GM21737 (cell line): Measurements from ENCODE around the gene RAMAC.
"Not testable (repeated sequence)": the region's sequence is repeated elsewhere in the genome, so short reads cannot be mapped to it uniquely, and the experiment has no call there.

Experiments
- ATAC-seq: cut with Tn5 transposase; IDR thresholded peaks from one replicate; pipeline ENCODE4 v1.9.1; 2021; ENCODE audit warnings: mild to moderate bottlenecking, moderate library complexity; ENCODE audit not compliant: unreplicated experiment

Gene RAMAC

DNA sequence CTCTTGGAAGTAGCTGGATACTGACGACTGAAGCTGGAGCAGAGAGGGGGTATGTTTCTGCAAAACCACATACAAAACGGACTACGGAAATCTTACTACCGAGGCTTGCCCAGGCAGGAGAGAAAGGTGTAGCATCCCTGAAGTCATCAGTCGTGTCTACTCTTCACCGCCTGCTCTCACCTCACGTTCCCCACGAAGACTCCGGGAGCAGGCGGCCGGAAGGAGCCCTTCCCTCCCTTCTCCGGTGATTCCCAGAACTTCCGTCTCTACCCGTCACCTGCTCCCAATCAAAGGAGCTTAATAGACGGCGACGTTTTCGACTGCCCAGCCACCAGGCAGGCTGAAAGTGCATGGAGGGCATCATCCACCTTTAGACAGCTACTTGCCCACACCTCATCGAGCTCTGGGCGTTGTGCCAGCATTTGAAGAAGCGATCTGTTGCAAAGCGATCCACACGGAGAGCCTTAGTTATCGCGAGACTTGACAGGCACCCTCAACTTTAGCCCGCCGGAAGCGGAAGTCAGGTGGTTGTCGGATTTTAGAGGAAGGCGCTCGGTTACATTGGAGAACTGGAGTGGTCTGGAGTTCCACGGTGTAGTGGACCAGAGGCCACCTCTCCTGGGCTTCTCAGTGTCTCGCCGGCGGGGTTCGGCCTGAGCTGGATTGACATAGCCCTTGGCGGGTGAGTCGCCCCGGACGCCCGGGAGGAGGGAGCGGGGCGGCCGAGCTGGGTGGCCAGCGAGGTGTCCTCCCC is at the start of gene RAMAC:
RAMAC (plus strand) TSS at position 523 of the 754 bp plus-strand sequence. CDS start 2,809 bp downstream, outside the sequence.
- ATAC-seq = peak; percentile 97

DNA sequence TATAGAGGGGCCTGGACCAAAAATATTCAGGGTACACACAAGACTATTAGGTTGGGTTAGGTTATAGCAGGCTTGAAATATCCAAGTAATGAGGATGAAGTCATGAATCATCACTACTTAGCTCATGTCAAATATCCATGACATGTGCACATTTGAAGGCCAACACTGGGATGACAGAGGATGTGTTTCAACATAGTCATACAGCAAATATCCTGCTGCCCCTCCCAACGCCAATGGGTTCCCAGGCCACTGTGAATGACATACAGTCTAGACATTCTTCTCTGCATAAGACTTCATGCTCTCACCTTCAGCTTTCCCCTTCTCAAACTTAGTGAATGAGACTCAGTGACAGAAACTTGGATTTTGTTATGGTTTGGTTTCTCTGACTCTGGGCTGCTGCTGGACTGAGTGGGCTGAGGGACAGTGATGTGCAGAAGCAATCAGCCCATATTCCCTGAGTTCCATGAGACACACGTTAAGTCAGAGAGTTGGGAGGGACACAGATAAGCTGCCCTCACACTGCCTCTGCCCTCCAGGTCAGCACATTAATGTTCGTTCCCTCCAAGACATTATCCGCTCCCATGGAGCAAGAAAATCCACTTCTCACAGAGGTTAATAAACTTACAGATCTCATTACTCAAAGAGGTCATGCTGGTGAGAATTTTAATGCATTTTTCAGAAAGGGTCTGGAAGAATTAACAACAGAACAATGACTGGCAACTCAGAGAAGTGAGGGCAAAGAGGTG is 48.9 kb upstream of the RAMAC start:
- ATAC-seq = no peak

DNA sequence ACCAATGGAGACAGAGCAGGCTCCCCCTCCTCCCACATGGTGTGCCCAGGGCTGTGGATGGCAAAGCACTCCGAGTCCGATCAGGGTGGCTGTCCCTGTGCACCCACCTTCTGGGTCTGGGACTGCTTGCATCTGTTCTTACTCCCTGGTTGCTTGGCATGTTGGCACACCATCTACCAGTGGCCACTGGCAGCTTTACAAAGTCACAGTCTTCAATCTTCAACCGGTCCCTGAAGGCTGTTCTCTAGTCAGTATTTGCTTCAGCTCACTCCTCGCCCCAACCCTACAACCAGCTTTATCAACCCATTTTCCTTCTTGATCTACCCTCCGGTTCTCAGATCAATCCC is 48.3 kb upstream of the RAMAC start:
- ATAC-seq = no peak

DNA sequence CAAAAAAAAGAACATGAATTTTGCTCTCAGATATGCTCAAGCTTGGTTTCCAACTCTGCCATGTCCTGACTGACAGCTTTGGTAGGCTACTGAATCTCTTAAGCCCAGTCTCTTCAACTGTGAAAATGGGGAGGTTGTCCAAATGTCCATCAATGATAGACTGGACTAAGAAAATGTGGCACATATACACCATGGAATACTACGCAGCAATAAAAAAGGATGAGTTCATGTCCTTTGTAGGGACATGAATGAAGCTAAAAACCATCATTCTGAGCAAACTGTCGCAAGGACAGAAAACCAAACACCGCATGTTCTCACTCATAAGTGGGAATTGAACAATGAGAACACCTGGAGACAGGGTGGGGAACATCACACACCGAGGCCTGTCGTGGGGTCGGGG is 46.3 kb upstream of the RAMAC start:
- ATAC-seq = not testable (repeated sequence)

DNA sequence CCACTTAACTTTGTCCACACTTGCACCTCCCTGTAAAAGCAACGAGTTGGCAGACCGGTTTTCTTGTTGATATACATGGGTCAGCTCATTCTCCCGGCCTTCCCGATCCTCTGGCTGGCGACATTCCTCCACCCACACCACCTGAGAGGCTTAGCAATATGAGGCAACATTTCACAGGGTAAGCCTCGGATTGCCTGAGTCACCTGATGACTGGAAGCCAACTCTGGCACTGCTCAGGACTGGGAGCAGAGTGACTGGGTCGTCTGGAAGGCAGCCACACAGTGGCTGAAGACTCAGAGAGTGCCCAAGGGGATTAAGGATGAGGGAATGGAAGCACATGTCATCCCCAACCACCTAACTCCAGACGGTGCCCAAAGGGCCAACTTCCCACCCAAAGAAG is 43.3 kb upstream of the RAMAC start:
- no peak for ATAC-seq

DNA sequence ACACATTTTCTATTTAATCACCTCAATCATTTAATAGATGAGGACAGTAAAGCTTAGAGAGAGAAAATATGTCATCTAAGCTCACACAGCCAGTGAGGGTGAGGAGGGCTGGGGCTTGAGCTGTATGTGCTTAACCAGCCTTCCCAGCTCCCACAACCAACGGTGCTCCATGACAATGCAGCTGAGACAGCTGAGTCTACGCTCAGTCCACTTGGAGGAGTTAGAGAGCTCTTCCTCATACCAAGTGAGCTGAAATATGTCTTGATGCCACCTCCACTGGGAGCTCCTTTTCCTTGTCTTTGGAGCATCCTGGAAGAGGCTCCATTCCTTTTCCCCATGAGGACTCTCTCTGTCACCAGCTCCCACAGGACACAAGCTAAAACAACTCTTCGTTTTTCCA is 42.8 kb upstream of the RAMAC start:
- ATAC-seq = no peak

DNA sequence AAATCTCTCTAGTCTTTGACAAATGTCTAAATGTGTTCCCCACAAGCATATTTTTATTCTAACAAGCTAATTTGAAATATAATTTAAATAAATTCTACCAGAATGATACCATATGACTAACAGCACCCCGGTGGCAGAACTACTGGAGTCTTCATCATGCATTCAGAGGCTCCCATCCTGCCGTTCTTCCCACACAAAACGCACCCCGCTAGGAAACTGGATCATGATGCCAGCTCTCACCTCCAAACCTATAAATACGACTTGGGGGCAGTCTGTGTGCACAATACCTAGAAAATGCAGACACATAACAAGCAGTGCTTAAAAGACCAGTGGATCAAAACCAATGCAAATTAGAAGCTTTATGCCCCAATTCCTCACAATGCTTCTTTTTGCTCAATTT is 42.0 kb upstream of the RAMAC start:
- ATAC-seq = no peak

DNA sequence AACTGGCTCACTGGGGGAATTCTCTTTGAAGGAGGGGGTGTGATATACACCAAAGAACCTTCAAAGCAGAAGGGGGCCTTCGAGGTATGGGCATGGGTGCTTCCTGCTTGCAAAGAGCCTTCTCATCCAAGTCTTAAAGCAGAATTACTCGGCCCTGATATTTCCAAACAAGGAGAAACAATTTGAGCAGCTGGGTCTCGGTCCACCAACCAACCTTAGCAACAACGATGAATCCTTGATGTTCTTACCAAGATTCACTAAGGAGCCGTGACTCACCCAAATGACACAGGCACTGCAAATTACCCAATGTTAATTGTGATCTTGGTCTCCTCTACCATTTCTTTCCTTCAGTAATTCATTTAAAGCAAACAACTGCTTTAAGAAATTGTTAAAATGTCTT is 41.2 kb upstream of the RAMAC start:
- no peak for ATAC-seq

DNA sequence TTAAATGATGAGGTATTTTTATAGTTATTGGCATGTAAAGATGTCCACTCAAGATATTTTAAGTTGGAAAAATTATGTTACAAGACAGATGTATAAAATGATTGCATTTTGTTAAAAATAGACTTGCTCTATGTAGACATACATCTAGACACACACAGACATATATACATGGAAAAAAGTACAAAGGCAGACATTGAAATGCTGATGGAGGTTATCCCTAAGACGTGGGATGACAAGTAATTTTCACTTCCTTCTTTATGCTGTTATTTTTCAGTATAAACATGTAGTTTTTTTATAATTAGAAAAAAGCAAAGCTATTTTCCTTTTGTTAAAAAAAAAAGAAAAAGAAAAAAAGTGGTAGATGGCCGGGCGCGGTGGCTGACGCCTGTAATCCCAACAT is 40.7 kb upstream of the RAMAC start:
- ATAC-seq = no peak

DNA sequence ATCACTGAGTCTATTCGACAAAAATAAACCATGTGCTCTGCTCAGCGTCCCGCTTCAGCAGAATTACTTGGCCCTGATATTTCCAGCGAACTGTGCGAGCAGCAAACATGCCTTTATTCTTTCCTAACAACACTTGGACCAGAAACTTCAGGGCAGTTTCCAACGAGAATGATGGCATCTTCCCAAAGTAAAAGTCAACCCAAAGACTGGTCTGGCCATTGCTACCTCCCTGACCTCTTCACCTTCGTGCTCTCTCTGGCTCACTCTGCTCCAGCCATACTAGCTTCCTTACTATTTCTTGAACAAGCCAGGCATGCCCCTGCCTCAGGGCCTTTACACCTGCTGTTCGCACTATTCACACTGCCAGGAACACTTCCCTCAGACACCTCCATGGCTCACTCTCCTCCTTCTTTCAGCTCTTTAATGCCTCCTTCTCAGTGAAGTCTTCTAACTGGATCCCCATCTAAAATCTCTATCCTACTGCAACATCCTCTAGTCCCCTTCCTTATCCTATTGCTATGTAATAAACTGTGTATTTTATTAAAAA is 39.8 kb upstream of the RAMAC start:
- no peak for ATAC-seq

DNA sequence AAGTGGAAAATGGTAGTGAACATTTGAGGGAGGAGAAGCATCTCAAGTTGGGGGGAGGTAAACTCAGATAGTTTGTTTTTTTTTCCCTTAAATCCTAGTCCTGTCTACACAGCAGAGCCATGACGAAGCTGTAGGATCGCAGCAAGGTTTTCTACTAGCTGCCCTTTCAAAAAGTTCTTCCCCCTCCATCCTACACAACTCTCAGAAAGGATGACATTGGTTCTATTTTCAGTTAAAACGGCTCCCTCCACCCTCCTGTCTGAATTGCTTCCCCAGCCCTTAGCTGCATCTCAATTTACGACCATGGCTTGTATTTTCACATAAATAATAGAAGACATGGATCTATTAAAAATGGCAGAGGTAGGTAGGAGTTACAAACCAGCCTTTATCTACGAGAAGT is 35.7 kb upstream of the RAMAC start:
- ATAC-seq = no peak

DNA sequence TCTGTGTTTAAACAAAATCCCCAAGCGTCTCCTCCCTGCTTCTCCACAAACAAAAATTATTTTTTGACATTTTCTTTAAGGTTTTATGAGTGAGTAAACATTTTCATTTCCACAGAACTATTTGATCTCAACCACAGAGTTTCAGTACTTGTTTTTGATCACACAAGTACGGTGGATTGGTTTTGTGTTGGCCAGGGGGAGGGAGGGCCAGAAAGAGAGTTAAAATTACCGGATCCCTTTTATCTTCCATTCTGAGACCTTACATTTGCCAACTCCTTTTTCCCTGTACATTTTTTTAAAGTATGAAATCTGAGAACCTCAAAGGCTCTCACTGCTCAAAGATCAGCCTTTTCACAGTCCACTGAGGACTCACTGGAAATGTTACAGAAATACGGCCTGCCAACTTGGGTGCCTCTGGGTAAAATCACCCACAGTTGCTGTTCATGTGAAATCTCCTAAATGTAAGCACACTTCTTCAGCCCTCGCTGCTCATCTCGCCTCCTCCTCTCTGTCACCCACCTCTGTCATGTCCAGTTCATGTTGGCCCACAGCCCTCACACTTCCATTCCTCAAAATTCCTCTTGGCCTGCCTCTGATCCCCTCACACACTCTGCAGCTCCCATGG is 35.2 kb upstream of the RAMAC start:
- no peak for ATAC-seq

DNA sequence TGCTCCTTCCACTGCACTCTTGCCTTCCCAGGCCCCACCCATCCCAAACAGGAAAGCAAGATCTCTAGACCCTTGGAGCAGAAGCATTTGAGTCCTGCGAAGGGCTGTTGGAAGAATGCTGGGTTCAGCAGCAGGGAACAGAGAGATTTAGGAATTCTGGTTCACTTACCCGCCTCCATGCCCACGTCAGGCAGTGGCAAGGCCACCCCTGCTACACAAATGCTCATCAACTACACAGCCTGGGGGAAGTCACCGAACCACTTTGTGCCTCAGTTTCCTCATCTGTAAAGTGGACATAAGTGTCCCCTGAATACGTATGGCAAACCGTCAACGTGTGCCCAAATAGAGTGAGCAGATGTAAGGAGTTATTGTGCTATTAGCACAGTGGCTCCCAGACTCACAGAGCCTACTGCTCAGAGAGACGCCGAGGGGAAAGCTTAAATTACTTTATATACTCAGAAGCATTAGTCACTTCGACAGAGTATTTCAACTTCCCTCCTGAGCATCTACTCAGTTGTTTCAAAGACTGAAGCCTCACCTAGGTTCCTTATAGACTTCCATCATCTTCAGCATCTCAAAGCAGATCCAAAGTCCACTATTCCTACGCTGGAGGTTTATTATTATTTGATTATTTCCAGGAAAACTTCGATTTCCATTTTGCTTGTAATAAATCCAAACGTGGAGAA is 34.4 kb upstream of the RAMAC start:
- no peak for ATAC-seq

DNA sequence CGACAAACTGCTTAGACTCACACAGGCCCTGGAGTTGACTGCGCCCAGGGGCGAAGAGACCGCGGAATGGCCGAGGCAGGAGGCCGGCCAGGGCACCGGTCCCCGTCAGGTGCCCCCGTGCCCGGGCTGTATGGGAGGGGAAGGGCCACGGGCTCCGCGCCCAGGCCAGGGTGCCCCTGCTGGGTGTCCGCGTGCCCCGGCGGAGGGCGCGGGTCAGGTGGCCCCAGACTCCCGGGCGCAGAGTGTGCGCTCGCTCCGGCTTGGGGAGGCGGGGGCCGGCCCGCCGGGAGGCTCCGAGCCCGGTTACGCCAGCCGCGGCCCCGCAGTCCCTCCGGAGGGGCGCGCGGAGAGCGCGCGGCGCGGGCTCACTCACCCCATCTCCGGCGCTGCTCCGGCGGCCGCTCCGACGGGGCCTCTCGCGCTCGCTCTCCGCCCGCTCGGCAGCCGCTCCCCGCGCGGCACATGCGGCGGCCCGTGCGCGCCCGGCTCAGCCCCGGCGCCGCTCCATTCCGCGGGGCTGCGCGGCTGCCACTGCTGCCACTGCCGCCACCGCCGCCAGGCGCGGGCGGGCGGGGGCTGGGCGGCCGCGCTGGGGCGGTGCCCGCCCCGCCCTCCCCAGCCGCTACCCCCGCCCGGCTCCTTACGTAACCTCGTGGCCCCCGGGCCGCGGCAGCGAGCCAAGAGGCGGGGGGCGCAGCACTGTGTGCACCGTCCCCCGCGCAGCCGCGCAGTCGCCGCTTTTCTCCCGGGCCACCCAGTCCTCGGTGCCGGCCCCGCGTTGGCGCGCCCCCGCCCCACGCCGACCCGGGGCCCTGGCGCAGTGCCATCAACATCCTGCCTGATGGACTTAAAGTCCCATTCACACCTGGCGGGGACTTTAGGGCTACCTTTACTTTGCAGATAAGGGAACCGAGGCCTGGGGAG is 33.6 kb upstream of the RAMAC start, which contains the start of gene HOMER2:
HOMER2 (minus strand) TSS at position 563 of the 924 bp plus-strand sequence; CDS start at position 378, 185 bp downstream.
- ATAC-seq = no peak

DNA sequence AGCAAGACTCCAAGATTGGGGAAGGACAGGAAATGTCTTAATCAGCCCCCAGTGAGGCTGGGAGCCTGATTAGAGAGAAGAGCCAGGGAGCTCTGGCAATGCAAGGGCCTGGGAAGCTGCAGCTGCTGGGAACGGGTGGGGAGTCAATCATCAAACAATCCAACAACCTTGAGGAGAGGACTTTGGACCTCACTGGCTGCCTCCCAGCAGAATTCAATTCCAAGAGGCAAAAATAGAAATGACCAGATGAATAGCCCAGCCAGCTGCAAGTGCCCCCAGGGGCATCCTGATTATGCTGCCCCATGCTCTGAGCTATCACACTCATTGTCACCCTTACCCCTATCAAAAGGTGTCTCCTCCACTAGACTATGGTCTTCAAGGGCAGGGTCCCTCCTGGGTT is 27.4 kb upstream of the RAMAC start:
- ATAC-seq = no peak

DNA sequence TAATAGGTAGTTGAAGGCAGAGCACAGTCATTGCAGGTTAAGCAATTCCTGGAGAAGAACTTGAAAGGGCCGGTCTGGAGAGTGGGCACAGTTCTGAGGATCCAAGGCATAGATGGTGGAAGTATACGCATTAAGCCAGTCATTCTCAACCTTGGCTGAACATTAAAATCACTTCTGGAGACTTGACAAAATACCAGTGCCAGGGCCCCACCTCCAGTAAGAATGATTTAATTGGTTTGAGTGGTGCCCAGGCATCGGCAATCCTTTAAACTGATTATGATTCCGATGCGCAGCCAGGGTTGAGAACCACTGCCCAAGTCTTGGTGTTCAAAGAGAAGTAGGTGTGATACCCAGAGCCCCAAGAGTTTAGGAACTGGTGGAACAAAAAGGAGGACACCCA is 26.6 kb upstream of the RAMAC start:
- no peak for ATAC-seq

DNA sequence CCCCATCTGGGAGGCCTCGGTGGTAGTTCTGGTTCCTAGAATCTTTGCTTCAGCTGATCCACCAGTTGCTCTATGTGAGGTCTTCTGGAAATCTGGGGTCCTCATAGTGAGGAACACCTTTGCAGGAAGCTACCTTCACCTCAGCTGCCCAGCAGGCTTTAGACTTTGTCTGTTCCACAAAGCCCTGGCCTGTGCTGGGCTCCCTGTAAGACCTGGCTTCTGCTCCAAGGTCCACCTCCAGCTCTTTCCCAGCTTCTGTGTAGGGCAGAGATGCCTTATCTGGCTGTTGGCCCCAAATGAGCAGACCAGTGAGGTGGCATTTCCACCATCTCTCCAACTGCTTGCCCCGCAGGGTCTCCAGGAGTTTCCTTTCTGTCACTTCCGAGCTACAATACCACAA is 25.2 kb upstream of the RAMAC start:
- no peak for ATAC-seq

DNA sequence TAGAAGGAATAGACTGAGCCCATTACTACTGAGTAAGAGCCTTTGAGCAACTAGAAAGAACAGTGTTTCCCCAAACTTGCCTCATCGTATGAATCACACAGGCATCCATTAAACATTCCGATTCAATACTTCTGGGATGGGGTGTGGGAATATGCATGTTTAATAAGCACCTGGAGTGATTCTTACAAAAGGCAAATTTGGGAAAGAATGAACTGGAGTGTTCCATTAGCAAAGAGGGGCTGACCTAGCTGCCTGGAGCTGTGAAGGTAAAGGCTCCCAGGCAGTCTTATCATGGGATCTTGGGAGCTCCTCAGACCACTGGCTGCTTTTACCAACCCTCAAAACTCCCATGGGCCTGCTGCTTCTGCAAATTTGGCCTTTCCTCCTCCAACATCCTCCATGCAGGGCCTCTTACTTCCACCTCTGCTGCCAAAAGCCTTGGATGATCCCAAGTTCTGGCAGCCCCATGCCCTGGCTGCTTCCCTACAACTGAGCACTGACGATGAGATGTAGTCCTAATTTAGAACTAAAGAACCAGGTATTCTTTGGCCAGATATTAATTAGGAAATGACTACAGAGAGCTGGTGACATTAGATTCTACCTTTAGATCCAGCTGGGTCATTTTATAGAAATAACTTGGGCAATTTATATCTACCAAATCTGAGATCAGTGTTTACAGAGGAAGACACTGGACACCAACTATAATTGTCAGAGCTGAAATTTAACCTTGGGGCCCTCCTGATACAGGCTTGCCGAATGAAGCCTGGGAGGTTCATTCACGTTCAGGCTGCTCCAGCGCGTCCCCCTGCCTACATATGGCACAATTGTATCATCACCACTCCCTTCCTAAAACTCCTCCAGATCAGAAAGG is 22.3 kb upstream of the RAMAC start:
- no peak for ATAC-seq

DNA sequence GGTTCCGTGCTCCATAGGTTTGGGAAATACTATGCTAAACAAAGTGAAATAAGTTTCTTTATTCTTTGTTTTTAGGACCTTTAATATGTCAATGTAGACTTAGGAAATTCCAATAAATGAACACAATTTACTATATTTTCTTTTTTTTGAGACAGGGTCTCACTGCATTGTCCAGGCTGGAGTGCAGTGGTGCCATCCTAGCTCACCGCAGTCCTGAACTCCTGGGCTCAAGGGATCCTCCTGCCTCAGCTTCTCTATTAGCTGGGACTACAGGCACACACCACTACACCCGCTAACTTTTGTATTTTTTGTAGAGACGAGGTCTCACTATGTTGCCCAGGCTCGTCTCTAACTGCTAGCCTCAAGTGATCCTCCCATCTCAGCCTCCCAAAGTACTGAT is 21.1 kb upstream of the RAMAC start:
- ATAC-seq = no peak
